Lower leg skin (tissue), 3 donors: ENCODE results near the gene PIP5K1C.

Experiments used
- POLR2A ChIP-seq, 2 donors: fragments of 450-650 bp; IDR thresholded peaks; one replicate each; pipeline ENCODE4 v1.6.1; 2016 to 2017; ENCODE audit warnings: antibody characterized with exemption in 2 of 2, mild to moderate bottlenecking in 1 of 2, moderate library complexity in 1 of 2
- TF ChIP-seq, protein P1 (sequence below), 3 donors: fragments of 450-650 bp; IDR thresholded peaks; one replicate each; pipeline ENCODE4 v1.5.1; 2016; ENCODE audit warnings: antibody characterized with exemption in 3 of 3, mild to moderate bottlenecking in 3 of 3, moderate library complexity in 2 of 3

DNA sequence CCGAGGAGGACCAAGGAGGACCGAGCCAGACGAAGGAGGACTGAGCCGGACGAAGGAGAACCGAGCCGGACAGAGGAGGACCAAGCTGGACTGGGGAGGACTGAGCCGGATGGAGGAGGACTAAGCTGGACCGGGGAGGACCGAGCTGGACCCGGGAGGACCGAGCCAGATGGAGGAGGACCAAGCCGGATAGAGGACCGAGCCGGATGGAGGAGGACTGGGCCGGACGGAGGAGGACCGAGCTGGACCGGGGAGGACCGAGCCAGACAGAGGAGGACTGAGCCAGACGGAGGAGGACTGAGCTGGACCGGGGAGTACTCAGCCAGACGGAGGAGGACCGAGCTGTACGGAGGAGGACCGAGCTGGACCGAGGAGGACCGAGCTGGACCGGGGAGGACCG lies 3.2 kb downstream of the PIP5K1C start:
- TF ChIP-seq, protein P1, sequence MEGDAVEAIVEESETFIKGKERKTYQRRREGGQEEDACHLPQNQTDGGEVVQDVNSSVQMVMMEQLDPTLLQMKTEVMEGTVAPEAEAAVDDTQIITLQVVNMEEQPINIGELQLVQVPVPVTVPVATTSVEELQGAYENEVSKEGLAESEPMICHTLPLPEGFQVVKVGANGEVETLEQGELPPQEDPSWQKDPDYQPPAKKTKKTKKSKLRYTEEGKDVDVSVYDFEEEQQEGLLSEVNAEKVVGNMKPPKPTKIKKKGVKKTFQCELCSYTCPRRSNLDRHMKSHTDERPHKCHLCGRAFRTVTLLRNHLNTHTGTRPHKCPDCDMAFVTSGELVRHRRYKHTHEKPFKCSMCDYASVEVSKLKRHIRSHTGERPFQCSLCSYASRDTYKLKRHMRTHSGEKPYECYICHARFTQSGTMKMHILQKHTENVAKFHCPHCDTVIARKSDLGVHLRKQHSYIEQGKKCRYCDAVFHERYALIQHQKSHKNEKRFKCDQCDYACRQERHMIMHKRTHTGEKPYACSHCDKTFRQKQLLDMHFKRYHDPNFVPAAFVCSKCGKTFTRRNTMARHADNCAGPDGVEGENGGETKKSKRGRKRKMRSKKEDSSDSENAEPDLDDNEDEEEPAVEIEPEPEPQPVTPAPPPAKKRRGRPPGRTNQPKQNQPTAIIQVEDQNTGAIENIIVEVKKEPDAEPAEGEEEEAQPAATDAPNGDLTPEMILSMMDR (IDR thresholded peaks at IDR 0.05), result no peak
- TF ChIP-seq POLR2A (IDR thresholded peaks at IDR 0.05), result no peak
